CD8-positive, alpha-beta memory T cell (primary cell): Measurements from ENCODE around the gene ANXA4. TPM values are rescaled to one million over a fixed set of nuclear protein-coding genes. Genes with fewer than 3 reads are reported as not detected.

ENCODE experiments used
- CTCF ChIA-PET: fragments of 350-600 bp; sonication (Branson Sonifier 250); formaldehyde crosslinking; loops from one replicate; lab custom pipeline; 2021; ENCODE audit warnings: antibody characterized with exemption; lab: Charles Lee
- POLR2A ChIA-PET: fragments of 350-600 bp; sonication (Branson Sonifier 250); formaldehyde crosslinking; loops from one replicate; lab custom pipeline; 2021; ENCODE audit warnings: antibody characterized with exemption; lab: Charles Lee
- DNase-seq, 5 donors: peaks; one replicate each; pipeline versions ENCODE4 v3.0.0 to v3.0.0-alpha.2; 2020 to 2022; ENCODE audit warnings: mixed read lengths in 1 of 5
- H3K27ac ChIP-seq: one replicate; pipeline ENCODE4 v1.7.0; 2013; ENCODE audit warnings: low read depth, mild to moderate bottlenecking, low read length, moderate library complexity
- H3K27me3 ChIP-seq: 2 replicates; pipeline ENCODE4 v1.7.0; 2013; ENCODE audit warnings: low read length, mild to moderate bottlenecking; ENCODE audit not compliant: insufficient read depth, poor library complexity, severe bottlenecking
- H3K36me3 ChIP-seq: 2 replicates; pipeline ENCODE4 v1.7.0; 2013; ENCODE audit warnings: mild to moderate bottlenecking, low read length, moderate library complexity; ENCODE audit not compliant: insufficient read depth
- H3K4me1 ChIP-seq: 2 replicates; pipeline ENCODE4 v1.7.0; 2013; ENCODE audit warnings: mild to moderate bottlenecking, low read length, moderate library complexity; ENCODE audit not compliant: insufficient read depth
- H3K4me3 ChIP-seq: 2 replicates; pipeline ENCODE4 v1.7.0; 2013; ENCODE audit warnings: mild to moderate bottlenecking, low read length
- H3K9me3 ChIP-seq: 2 replicates; pipeline ENCODE4 v1.7.0; 2013; ENCODE audit warnings: mild to moderate bottlenecking, low read length
- H3K27ac Mint-ChIP-seq, 8 donors: one replicate each; pipeline ENCODE4 v1.8.0; 2020 to 2021; ENCODE audit warnings: mixed read lengths in 8 of 8, mild to moderate bottlenecking in 6 of 8, inconsistent platforms in 3 of 8, moderate library complexity in 3 of 8
- H3K27me3 Mint-ChIP-seq, 2 donors: one replicate each; pipeline ENCODE4 v1.8.0; 2020 to 2021; ENCODE audit warnings: mixed read lengths in 2 of 2, mild to moderate bottlenecking in 1 of 2, moderate library complexity in 1 of 2
- H3K36me3 Mint-ChIP-seq, 3 donors: one replicate each; pipeline ENCODE4 v1.8.0; 2020 to 2021; ENCODE audit warnings: mixed read lengths in 3 of 3, inconsistent platforms in 1 of 3, mild to moderate bottlenecking in 1 of 3
- H3K4me1 Mint-ChIP-seq, 3 donors: one replicate each; pipeline ENCODE4 v1.8.0; 2020 to 2021; ENCODE audit warnings: mixed read lengths in 3 of 3, inconsistent platforms in 1 of 3, mild to moderate bottlenecking in 1 of 3
- H3K4me3 Mint-ChIP-seq, 7 donors: one replicate each; pipeline ENCODE4 v1.8.0; 2020 to 2021; ENCODE audit warnings: mixed read lengths in 7 of 7, mild to moderate bottlenecking in 6 of 7, moderate library complexity in 4 of 7, inconsistent platforms in 2 of 7
- H3K9me3 Mint-ChIP-seq, 5 donors: one replicate each; pipeline ENCODE4 v1.8.0; 2020 to 2022; ENCODE audit warnings: mixed read lengths in 5 of 5, mild to moderate bottlenecking in 3 of 5, moderate library complexity in 2 of 5, inconsistent platforms in 1 of 5
- polyA plus RNA-seq: library from polyadenylated mRNA; unstranded; fragments of 300-500 nt; fragmentation: Illumina TruSeq; gene quantifications from one replicate; pipeline ENCODE4 v1.2.3, GENCODE V29; 2021
- total RNA-seq, 2 experiments: library from RNA; stranded (reverse); gene quantifications; one replicate each; pipeline ENCODE4 v1.2.3, GENCODE V29; 2021

ANXA4 gene
- total and polyA plus RNA-seq, 3 experiments from 2014 or later: 30.2 to 38.6 (median 33.7) TPM

- DNase-seq: no peak
- Mint-ChIP-seq H3K9me3 (no peaks in the 10 kb centered on the region), H3K27me3 (no peaks in the 10 kb centered on the region), H3K27ac (no peak overlapping the region), H3K4me3 (no peak overlapping the region), H3K4me1 (peaks cover 36 to 47% (median 43%) of the 10 kb centered on the region in 3 donors), H3K36me3 (no peaks in the 10 kb centered on the region)
- H3K9me3 ChIP-seq: no peaks in the 10 kb centered on the region
- no peaks in the 10 kb centered on the region for H3K27me3 ChIP-seq
- no peaks in the 10 kb centered on the region for H3K36me3 ChIP-seq
- POLR2A ChIA-PET: no interaction called here
- H3K4me1 ChIP-seq: peaks cover 38% of the 10 kb centered on the region
- H3K4me3 ChIP-seq: no peak overlapping the region
- H3K27ac ChIP-seq: no peak overlapping the region
- CTCF ChIA-PET: no interaction called here
Observed at GRCh38 chr2:69700381-69700780, 41.6 kb upstream of the ANXA4 start.

- no peaks in the 10 kb centered on the region for H3K9me3 Mint-ChIP-seq
- H3K4me1 ChIP-seq: peaks cover 29% of the 10 kb centered on the region
- H3K27me3 ChIP-seq: no peaks in the 10 kb centered on the region
- DNase-seq: no peak
- H3K27ac Mint-ChIP-seq: peak overlapping the region in 1 of 8 donors; percentile 58
- H3K36me3 Mint-ChIP-seq: no peaks in the 10 kb centered on the region
- H3K36me3 ChIP-seq: no peaks in the 10 kb centered on the region
- H3K4me3 ChIP-seq: no peak overlapping the region
- POLR2A ChIA-PET: no interaction called here
- H3K4me1 Mint-ChIP-seq: peaks cover 27 to 38% (median 34%) of the 10 kb centered on the region in 3 donors
- H3K27me3 Mint-ChIP-seq: no peaks in the 10 kb centered on the region
- H3K9me3 ChIP-seq: no peaks in the 10 kb centered on the region
- H3K4me3 Mint-ChIP-seq: no peak overlapping the region
- H3K27ac ChIP-seq: no peak overlapping the region
- CTCF ChIA-PET: no interaction called here
Observed at GRCh38 chr2:69701100-69701945, 40.6 kb upstream of the ANXA4 start.

GRCh38 chr2:69703189-69703588 lies 38.7 kb upstream of the ANXA4 start:
- H3K36me3 Mint-ChIP-seq: no peaks in the 10 kb centered on the region
- peaks cover 13 to 21% (median 15%) of the 10 kb centered on the region in 3 donors for H3K4me1 Mint-ChIP-seq
- ChIA-PET CTCF (interaction anchor here (1.7 kb wide), 1 partner anchor 138 kb away, joined by 4 read pairs; no protein-coding TSS in a partner anchor), POLR2A (no interaction called here)
- H3K4me3 Mint-ChIP-seq: no peak overlapping the region
- no peaks in the 10 kb centered on the region for H3K9me3 ChIP-seq
- no peaks in the 10 kb centered on the region for H3K9me3 Mint-ChIP-seq
- no peak for DNase-seq
- H3K27ac ChIP-seq: no peak overlapping the region
- no peaks in the 10 kb centered on the region for H3K36me3 ChIP-seq
- H3K27ac Mint-ChIP-seq: no peak overlapping the region
- no peaks in the 10 kb centered on the region for H3K27me3 ChIP-seq
- no peaks in the 10 kb centered on the region for H3K27me3 Mint-ChIP-seq
- H3K4me1 ChIP-seq: peaks cover 13% of the 10 kb centered on the region
- H3K4me3 ChIP-seq: no peak overlapping the region

- POLR2A ChIA-PET: no interaction called here
Observed at GRCh38 chr2:69704446-69704845, 37.5 kb upstream of the ANXA4 start.

GRCh38 chr2:69709290-69709689 lies 32.6 kb upstream of the ANXA4 start:
- H3K27ac Mint-ChIP-seq: peak overlapping the region in 2 of 8 donors; percentile 21 to 25
- H3K27me3 Mint-ChIP-seq: no peaks in the 10 kb centered on the region
- peaks cover 0 to 5% (median 0%) of the 10 kb centered on the region in 5 donors for H3K9me3 Mint-ChIP-seq
- CTCF ChIA-PET: no interaction called here
- H3K4me1 Mint-ChIP-seq: peaks cover 9 to 14% (median 10%) of the 10 kb centered on the region in 3 donors
- H3K27me3 ChIP-seq: no peaks in the 10 kb centered on the region
- H3K4me3 ChIP-seq: no peak overlapping the region
- peaks cover 3% of the 10 kb centered on the region for H3K4me1 ChIP-seq
- POLR2A ChIA-PET: no interaction called here
- H3K27ac ChIP-seq: no peak overlapping the region
- no peaks in the 10 kb centered on the region for H3K36me3 ChIP-seq
- no peak overlapping the region for H3K4me3 Mint-ChIP-seq
- DNase-seq: no peak
- no peaks in the 10 kb centered on the region for H3K9me3 ChIP-seq
- peaks cover 0 to 8% (median 0%) of the 10 kb centered on the region in 3 donors for H3K36me3 Mint-ChIP-seq

More at GRCh38 chr2:69704446-69704845, 37.5 kb upstream of the ANXA4 start:
- Histone ChIP-seq H3K27ac (no peak overlapping the region), H3K9me3 (no peaks in the 10 kb centered on the region), H3K4me3 (no peak overlapping the region), H3K36me3 (no peaks in the 10 kb centered on the region), H3K27me3 (no peaks in the 10 kb centered on the region), H3K4me1 (peaks cover under 1% of the 10 kb centered on the region)
- Mint-ChIP-seq H3K4me1 (peaks cover 5 to 10% (median 8%) of the 10 kb centered on the region in 3 donors), H3K27ac (no peak overlapping the region), H3K4me3 (no peak overlapping the region), H3K36me3 (no peaks in the 10 kb centered on the region), H3K27me3 (no peaks in the 10 kb centered on the region), H3K9me3 (no peaks in the 10 kb centered on the region)
- CTCF ChIA-PET: interaction anchor here (1.4 to 1.7 kb wide), 2 partner anchors 21 to 140 kb away, joined by 4 read pairs; no protein-coding TSS in a partner anchor
- DNase-seq: no peak

- H3K4me1 Mint-ChIP-seq: peaks cover 16 to 21% (median 16%) of the 10 kb centered on the region in 3 donors
- DNase-seq: no peak
- ChIA-PET CTCF (interaction anchor here (7.0 kb wide), 1 partner anchor 69 kb away, joined by 66 read pairs; the partner anchor contains the start of gene AAK1), POLR2A (no interaction called here)
- H3K27me3 Mint-ChIP-seq: no peaks in the 10 kb centered on the region
- no peak overlapping the region for H3K4me3 Mint-ChIP-seq
- Histone ChIP-seq H3K27ac (no peak overlapping the region), H3K9me3 (no peaks in the 10 kb centered on the region), H3K4me1 (peaks cover 7% of the 10 kb centered on the region), H3K27me3 (no peaks in the 10 kb centered on the region), H3K36me3 (no peaks in the 10 kb centered on the region), H3K4me3 (no peak overlapping the region)
- H3K36me3 Mint-ChIP-seq: peaks cover 0 to 8% (median 0%) of the 10 kb centered on the region in 3 donors
- peaks cover 0 to 5% (median 0%) of the 10 kb centered on the region in 5 donors for H3K9me3 Mint-ChIP-seq
- no peak overlapping the region for H3K27ac Mint-ChIP-seq
Observed at GRCh38 chr2:69711971-69712370, 30.0 kb upstream of the ANXA4 start.

GRCh38 chr2:69714024-69714423 lies 27.9 kb upstream of the ANXA4 start:
- Histone ChIP-seq H3K9me3 (no peaks in the 10 kb centered on the region), H3K27me3 (no peaks in the 10 kb centered on the region), H3K4me3 (no peak overlapping the region), H3K4me1 (peaks cover 7% of the 10 kb centered on the region), H3K27ac (no peak overlapping the region), H3K36me3 (no peaks in the 10 kb centered on the region)
- no peak for DNase-seq
- Mint-ChIP-seq H3K27ac (peak overlapping the region in 1 of 8 donors; percentile 42), H3K27me3 (no peaks in the 10 kb centered on the region), H3K4me1 (peaks cover 16 to 21% (median 16%) of the 10 kb centered on the region in 3 donors), H3K4me3 (peak overlapping the region in 1 of 7 donors; percentile 46), H3K9me3 (peaks cover 0 to 5% (median 0%) of the 10 kb centered on the region in 5 donors), H3K36me3 (peaks cover 0 to 8% (median 0%) of the 10 kb centered on the region in 3 donors)
- CTCF ChIA-PET: interaction anchor here (0.7 to 7.0 kb wide), 14 partner anchors 11 to 153 kb away, joined by 3 to 66 read pairs (median 4); partner anchors contain the start of genes AAK1 and ANXA4
- POLR2A ChIA-PET: no interaction called here
